Measurements from ENCODE around the gene TMOD1. TPM values are rescaled to one million over a fixed set of nuclear protein-coding genes. Genes with fewer than 3 reads are reported as not detected.
"Not testable (repeated sequence)": the region's sequence is repeated elsewhere in the genome, so short reads cannot be mapped to it uniquely, and the experiment has no call there.

TMOD1 gene
- total RNA-seq, 1 donor from 2014 or later = 1.3 TPM

DNA sequence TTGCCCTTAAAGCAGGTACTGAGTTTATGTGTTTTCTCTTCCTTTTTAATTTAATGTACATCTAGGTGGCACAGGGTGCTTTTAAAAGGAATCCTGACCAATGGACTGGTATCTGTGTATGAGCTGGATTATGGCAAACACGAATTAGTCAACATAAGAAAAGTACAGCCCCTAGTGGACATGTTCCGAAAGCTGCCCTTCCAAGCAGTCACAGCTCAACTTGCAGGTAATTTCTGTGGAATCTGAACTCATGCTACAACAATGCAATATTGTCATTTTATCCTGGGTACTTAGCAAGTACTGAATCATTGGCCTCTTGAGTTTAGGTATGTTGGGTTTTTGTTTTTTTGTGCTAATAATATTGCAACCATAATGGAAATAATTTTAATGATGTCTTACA lies 14.4 kb upstream of the TMOD1 start:
- DNase-seq (ENCODE audit: low spot score) = no peak
- H3K27ac Mint-ChIP-seq (ENCODE audit: unreplicated experiment) = no peak overlapping the region
- H3K9me3 Mint-ChIP-seq (ENCODE audit: low read depth) = peaks cover 21% of the 10 kb centered on the region
- H3K36me3 Mint-ChIP-seq (ENCODE audit: low read depth) = peaks cover 47% of the 10 kb centered on the region
- no peak overlapping the region for H3K4me3 Mint-ChIP-seq (ENCODE audit: unreplicated experiment)
- H3K4me1 Mint-ChIP-seq (ENCODE audit: low read depth) = peaks cover 8% of the 10 kb centered on the region
- TF ChIP-seq, protein P1, sequence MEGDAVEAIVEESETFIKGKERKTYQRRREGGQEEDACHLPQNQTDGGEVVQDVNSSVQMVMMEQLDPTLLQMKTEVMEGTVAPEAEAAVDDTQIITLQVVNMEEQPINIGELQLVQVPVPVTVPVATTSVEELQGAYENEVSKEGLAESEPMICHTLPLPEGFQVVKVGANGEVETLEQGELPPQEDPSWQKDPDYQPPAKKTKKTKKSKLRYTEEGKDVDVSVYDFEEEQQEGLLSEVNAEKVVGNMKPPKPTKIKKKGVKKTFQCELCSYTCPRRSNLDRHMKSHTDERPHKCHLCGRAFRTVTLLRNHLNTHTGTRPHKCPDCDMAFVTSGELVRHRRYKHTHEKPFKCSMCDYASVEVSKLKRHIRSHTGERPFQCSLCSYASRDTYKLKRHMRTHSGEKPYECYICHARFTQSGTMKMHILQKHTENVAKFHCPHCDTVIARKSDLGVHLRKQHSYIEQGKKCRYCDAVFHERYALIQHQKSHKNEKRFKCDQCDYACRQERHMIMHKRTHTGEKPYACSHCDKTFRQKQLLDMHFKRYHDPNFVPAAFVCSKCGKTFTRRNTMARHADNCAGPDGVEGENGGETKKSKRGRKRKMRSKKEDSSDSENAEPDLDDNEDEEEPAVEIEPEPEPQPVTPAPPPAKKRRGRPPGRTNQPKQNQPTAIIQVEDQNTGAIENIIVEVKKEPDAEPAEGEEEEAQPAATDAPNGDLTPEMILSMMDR (IDR thresholded peaks at IDR 0.05) = peak; percentile 49
- H3K27me3 Mint-ChIP-seq (ENCODE audit: low read depth) = no peaks in the 10 kb centered on the region

DNA sequence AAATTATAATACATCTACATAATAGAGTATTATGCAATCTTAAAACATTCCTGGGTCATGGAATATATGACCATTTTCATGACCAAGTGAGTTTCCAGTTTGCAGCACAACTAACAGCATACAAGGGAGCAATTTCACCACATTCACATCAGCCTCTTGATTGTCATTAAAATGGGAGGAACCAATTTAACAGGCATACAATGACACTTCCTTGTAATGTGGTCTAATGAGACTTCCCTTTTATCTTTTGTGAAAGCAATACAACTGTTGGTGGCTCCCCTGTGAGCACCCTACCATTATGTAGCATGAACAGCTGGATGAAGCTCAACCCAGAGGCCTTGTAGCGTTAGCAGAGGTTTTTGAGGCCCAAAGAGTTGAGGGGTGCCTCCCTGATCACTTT lies 13.6 kb upstream of the TMOD1 start:
- Mint-ChIP-seq H3K4me3 (ENCODE audit: unreplicated experiment) (no peak overlapping the region), H3K27me3 (ENCODE audit: low read depth) (no peaks in the 10 kb centered on the region), H3K4me1 (ENCODE audit: low read depth) (peaks cover 8% of the 10 kb centered on the region), H3K27ac (ENCODE audit: unreplicated experiment) (no peak overlapping the region), H3K9me3 (ENCODE audit: low read depth) (peaks cover 18% of the 10 kb centered on the region), H3K36me3 (ENCODE audit: low read depth) (peaks cover 45% of the 10 kb centered on the region)
- TF ChIP-seq, protein P1 (IDR thresholded peaks at IDR 0.05) = no peak
- no peak for DNase-seq (ENCODE audit: low spot score)

DNA sequence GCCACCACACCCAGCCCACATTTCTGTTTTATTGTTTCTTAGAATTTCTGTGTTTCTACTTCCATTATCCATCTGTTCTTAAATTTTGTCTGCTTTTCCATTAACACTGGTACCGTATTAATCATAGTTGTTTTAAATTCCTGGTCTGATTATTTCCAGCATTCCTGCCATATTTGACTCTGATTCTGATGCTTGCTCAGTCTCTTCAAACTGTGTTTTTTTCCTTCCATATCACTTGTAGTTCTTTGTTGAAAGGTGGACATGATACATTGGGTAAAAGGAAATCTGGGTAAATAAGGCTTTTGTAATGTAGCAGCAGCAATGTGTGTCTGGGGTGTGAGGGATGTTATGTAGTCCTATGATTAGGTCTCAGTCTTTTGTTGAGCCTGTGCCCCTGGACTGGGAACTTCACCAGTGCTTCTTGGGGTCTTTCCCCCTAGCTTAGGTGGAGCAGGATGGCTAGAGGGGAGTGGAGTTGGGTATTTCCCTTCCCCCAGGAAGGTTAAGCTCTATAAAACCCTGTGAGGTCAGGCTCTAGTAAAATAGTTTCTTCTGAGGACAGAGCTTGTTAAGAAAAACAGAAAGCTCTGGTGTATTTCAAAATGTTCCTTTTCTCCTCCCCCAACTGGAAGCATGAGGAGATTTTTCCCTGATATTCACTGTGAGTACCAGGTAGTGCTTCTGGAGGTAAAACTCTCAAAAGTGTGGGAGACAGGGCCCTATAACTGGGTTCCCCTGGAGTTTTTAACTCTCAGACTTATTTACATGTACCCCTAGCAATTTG lies 10.1 kb upstream of the TMOD1 start:
- H3K27me3 Mint-ChIP-seq (ENCODE audit: low read depth) = no peaks in the 10 kb centered on the region
- peaks cover 45% of the 10 kb centered on the region for H3K36me3 Mint-ChIP-seq (ENCODE audit: low read depth)
- H3K4me3 Mint-ChIP-seq (ENCODE audit: unreplicated experiment) = no peak overlapping the region
- no peak for DNase-seq (ENCODE audit: low spot score)
- H3K9me3 Mint-ChIP-seq (ENCODE audit: low read depth) = peaks cover 18% of the 10 kb centered on the region
- TF ChIP-seq, protein P1 (IDR thresholded peaks at IDR 0.05) = no peak
- H3K27ac Mint-ChIP-seq (ENCODE audit: unreplicated experiment) = no peak overlapping the region
- H3K4me1 Mint-ChIP-seq (ENCODE audit: low read depth) = peaks cover 8% of the 10 kb centered on the region

DNA sequence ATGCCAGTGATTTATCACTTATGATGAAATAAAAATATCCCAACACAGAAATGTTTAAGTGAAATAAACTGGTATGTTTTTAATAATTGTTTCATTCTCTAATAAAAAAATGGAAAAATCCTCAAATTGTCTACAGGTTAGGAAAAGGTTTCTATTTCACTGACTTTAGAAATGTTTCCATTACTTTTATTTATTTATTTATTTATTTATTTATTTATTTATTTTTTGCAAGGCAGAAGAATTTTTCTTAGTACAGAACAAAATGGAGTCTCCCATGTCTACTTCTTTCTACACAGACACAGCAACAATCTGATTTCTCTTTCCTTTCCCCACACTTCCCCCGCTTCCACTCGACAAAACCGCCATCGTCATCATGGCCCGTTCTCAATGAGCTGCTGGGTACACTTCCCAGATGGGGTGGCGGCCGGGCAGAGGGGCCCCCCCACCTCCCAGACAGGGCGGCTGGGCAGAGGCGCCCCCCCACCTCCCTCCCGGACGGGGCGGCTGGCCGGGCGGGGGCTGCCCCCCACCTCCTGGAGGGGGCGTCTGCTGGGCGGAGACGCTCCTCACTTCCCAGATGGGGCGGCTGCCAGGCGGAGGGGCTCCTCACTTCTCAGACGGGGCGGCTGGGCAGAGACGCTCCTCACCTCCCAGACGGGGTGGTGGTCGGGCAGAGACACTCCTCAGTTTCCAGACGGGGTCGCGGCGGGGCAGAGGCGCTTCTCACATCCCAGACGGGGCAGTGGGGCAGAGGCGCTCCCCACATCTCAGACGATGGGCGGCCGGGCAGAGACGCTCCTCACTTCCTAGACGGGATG lies 3.7 kb upstream of the TMOD1 start:
- H3K27ac Mint-ChIP-seq (ENCODE audit: unreplicated experiment); DNase-seq (ENCODE audit: low spot score); H3K9me3 Mint-ChIP-seq (ENCODE audit: low read depth); H3K4me3 Mint-ChIP-seq (ENCODE audit: unreplicated experiment): not testable (repeated sequence)
- H3K4me1 Mint-ChIP-seq (ENCODE audit: low read depth) = peaks cover 11% of the 10 kb centered on the region
- H3K36me3 Mint-ChIP-seq (ENCODE audit: low read depth) = peaks cover 19% of the 10 kb centered on the region
- peaks cover 27% of the 10 kb centered on the region for H3K27me3 Mint-ChIP-seq (ENCODE audit: low read depth)

DNA sequence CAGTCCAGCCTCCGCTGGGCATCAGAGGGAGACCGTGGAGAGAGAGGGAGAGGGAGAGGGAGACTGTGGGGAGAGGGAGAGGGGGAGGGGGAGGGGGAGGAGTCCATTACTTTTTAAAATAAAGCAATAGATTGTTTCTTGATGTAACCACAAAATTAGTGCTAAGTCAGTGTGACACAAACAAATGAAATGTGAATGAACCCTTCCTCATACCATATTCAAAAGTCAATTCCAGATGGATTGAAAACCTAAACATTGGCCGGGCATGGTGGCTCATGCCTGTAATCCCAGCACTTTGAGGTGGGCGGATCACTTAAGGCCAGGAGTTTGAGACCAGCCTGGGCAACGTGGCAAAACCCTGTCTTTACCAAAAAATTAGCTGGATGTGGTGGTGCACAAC lies 2.6 kb upstream of the TMOD1 start:
- DNase-seq (ENCODE audit: low spot score) = not testable (repeated sequence)
- peaks cover 38% of the 10 kb centered on the region for H3K27me3 Mint-ChIP-seq (ENCODE audit: low read depth)

DNA sequence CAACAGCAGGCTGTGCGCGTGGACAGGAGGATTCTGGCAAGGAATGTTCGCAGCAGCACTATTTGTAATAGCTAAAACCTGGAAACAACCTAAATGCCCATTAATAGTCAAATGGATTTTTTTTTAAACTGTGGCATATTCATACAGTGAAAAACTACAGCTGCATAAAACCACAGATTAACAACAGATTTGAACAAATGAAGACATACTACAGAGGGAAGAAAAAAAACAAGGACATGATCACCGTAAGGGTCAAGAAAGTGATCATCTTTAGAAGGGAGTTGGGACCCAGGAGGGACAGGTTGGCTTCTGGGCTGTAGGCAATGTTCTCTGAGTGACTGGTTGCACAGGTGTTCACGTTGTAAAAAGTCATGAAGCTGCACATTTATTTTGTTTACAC lies 1.2 kb upstream of the TMOD1 start:
- H3K4me1 Mint-ChIP-seq (ENCODE audit: low read depth) = peaks cover 17% of the 10 kb centered on the region
- no peak overlapping the region for H3K27ac Mint-ChIP-seq (ENCODE audit: unreplicated experiment)
- H3K36me3 Mint-ChIP-seq (ENCODE audit: low read depth) = peaks cover 19% of the 10 kb centered on the region
- TF ChIP-seq, protein P1 (IDR thresholded peaks at IDR 0.05) = no peak
- DNase-seq (ENCODE audit: low spot score) = no peak
- peaks cover 50% of the 10 kb centered on the region for H3K27me3 Mint-ChIP-seq (ENCODE audit: low read depth)
- peak overlapping the region; percentile 3 for H3K4me3 Mint-ChIP-seq (ENCODE audit: unreplicated experiment)
- no peaks in the 10 kb centered on the region for H3K9me3 Mint-ChIP-seq (ENCODE audit: low read depth)

More for the DNA sequence above, 2.6 kb upstream of the TMOD1 start:
- Mint-ChIP-seq H3K36me3 (ENCODE audit: low read depth) (peaks cover 18% of the 10 kb centered on the region), H3K4me1 (ENCODE audit: low read depth) (peaks cover 17% of the 10 kb centered on the region)
- not testable (repeated sequence) for H3K4me3 Mint-ChIP-seq (ENCODE audit: unreplicated experiment); H3K27ac Mint-ChIP-seq (ENCODE audit: unreplicated experiment); H3K9me3 Mint-ChIP-seq (ENCODE audit: low read depth)
